HG02610 (cell line): ENCODE measurements around the gene DYRK2.
A peak's percentile ranks its signal among the peaks of the same experiment; 100 is the strongest.

Experiments
- ATAC-seq: cut with Tn5 transposase; IDR thresholded peaks from one replicate; pipeline ENCODE4 v1.9.1; 2021; ENCODE audit warnings: mild to moderate bottlenecking, moderate library complexity; ENCODE audit not compliant: unreplicated experiment

The DYRK2 gene

GRCh38 chr12:67645601-67646000 is 2.9 kb upstream of the DYRK2 start:
- ATAC-seq = no peak

- ATAC-seq = no peak
These were observed 1.8 kb upstream of the DYRK2 start for GRCh38 chr12:67646775-67647174.

- no peak for ATAC-seq
These were observed 1.3 kb upstream of the DYRK2 start for GRCh38 chr12:67647181-67647798.

- ATAC-seq = no peak
These were observed 585 bp upstream of the DYRK2 start for GRCh38 chr12:67647799-67648520.

GRCh38 chr12:67649261-67649569 is 670 bp downstream of the DYRK2 start:
- no peak for ATAC-seq

GRCh38 chr12:67649570-67650387 is 1.2 kb downstream of the DYRK2 start:
- peak; percentile 13 for ATAC-seq

GRCh38 chr12:67650388-67651131 is 2.0 kb downstream of the DYRK2 start:
- ATAC-seq = no peak

GRCh38 chr12:67651132-67651695 is 2.7 kb downstream of the DYRK2 start:
- no peak for ATAC-seq

- ATAC-seq = no peak
These were observed 7.3 kb downstream of the DYRK2 start for GRCh38 chr12:67655829-67656228.

GRCh38 chr12:67656251-67656650 is 7.7 kb downstream of the DYRK2 start:
- ATAC-seq = no peak

GRCh38 chr12:67658486-67658885 is 9.9 kb downstream of the DYRK2 start:
- ATAC-seq = no peak

- no peak for ATAC-seq
These were observed 10.7 kb downstream of the DYRK2 start for GRCh38 chr12:67659292-67659691.

GRCh38 chr12:67661311-67662021 is 12.9 kb downstream of the DYRK2 start:
- ATAC-seq = no peak

- no peak for ATAC-seq
These were observed 14.5 kb downstream of the DYRK2 start for GRCh38 chr12:67662910-67663538.

GRCh38 chr12:67664171-67664570 is 15.6 kb downstream of the DYRK2 start:
- no peak for ATAC-seq

GRCh38 chr12:67665679-67666078 is 17.1 kb downstream of the DYRK2 start:
- ATAC-seq = no peak

GRCh38 chr12:67666605-67667004 is 18.1 kb downstream of the DYRK2 start:
- no peak for ATAC-seq

GRCh38 chr12:67667276-67668073 is 18.9 kb downstream of the DYRK2 start:
- no peak for ATAC-seq
